ENCODE results near the gene POLR2E.
A peak's percentile ranks its signal among the peaks of the same experiment; 100 is the strongest.
"Not testable (repeated sequence)": the region's sequence is repeated elsewhere in the genome, so short reads cannot be mapped to it uniquely, and the experiment has no call there.

The POLR2E gene
- 37.8 to 39.9 reads per million in 2 donors for total RNA-seq

DNA sequence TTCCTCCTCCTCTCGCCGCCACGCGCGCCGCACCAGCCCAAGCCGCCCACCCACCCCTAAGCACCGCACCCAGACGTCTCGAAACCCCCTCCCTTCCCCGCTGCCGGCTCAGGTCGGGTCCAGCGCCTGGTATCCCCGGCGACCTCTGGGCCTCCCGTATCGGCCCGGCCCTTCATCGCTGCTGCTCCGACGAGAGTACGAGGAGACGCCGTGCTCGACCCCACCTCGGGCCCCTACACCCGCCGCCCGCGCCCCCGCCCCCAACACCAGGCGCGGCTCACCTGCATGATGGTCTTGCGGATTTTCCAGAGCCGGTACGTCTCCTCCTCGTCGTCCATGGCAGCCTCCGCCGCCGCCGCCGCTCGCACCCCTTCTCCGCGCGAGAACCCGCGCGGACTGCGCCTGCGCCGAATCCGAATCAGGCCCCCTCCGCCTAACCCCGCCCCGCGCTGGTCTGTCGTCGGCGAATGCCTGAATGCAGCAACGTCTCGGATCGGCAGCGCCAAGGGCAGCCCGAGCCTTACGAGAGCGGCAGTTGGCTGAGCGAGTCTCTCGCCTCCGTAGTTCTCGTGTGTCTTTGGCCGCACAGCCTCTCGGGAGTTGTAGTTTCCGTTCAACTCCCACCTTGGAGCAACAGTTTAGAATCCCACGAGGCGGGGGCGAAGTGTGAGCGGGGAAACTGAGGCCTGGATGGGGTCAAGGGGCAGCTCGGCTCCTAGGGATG is at the start of gene POLR2E:
POLR2E (minus strand) TSS at position 398 of the 724 bp plus-strand sequence; CDS start at position 338, 60 bp downstream.
- DNase-seq: peak; percentile 95 to 98 (median 98)

DNA sequence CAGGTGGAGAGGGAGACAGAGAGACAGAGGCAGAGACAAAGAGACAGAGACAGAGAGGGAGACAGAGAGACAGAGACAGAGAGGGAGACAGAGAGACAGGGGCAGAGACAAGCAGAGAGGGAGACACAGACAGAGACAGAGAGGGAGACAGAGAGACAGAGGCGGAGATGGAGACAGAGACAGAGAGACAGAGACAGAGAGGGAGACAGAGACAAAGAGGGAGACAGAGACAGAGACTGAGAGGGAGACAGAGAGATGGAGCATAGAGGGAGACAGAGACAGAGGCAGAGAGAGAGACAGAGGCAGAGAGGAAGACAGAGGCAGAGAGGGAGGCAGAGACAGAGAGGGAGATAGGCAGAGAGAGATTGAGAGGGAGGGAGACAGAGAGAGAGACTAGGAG is 49.6 kb upstream of the POLR2E start:
- DNase-seq: no peak

DNA sequence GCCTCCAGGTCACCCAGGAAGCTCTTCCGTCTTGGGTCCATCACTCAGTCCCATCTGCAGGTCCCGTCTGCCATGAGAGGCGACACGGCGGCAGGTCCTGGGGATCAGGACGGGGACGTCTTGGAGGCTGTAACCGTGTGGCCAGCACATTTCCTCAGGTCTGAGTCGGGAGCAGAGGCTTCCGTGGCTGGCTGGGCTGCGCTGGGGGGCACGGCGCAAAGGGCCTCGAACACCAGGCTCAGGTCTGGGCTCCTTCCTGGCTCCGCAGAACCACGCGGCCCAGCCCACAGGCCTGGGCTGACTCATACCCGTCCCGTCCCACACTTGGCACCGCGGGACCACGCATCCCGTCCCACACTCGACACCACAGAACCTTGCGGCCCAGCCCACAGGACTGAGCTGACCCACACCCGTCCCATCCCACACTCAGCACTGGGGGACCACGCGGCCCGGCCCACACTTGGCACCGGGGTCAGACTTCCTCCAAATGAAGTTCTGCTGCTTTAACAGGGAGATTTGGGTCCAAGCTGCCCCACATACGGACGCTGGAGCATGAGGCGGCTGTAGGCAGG is 48.7 kb upstream of the POLR2E start:
- no peak for DNase-seq

DNA sequence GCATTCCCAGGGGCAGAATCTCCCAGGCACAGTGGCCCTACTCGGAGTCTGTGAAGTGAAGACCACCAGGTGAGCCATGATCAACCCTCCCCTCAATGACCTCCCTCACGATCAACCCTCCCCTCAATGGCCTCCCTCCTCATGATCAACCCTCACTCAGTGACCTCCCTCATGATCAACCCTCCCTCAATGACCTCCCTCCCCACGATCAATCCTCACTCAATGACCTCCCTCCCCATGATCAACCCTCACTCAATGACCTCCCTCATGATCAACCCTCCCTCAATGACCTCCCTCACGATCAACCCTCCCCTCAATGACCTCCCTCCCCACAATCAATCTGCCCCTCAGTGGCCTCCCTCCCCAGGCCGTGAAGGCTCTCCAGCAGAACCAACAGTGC is 46.8 kb upstream of the POLR2E start:
- no peak for DNase-seq

DNA sequence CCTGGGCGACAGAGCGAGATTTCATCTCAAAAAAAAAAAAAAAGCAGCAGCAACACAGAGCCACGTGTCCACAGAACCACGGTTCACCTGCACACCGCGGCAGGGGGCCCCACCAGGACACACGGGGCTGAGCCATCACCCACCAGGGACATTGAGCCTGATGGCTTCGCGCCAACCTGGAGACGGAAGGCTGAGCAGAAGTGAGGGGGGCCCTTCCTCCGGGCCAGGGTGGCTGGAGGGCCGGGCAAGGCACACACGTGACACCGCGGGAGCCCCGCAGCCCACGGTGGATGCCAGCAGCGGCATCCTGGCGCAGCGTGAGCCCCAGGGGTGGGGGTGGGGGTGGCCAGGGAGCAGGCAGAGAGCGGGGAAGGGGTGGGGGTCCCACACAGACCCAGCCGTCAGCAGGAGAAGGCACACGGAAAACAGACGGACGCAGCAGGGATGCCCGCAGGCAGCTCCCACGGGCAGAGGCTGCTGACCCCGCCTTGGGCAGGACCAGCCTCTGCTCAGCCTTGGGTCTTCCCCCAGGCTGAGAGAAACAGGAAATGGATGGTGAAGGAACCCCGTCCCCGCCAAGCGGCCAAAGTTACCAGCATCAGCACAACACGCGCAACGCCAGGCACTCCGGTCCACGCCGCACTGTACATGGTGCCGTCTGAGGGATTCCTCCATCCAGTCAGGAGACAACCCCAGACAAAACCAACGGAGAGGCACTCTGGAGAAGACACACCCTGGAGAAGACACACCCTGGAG is 45.3 kb upstream of the POLR2E start:
- DNase-seq: no peak

DNA sequence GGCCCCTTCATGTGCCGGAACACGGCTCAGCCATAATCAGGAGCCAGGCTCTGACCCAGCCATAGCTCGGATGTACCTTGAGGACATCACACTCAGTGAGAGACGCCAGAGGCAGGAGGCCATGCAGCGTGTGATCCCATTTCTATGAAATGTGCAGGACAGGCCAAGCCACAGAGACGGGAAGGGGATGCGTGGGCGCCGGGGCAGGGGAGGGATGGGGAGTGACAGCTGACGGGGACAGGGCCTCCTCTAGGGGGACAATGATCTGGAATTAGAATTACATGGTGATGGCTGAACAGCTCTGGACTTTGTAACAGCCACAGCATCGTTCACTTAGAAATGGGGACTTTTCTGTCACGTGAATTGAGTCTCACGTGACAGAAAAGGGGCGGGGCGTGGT is 44.0 kb upstream of the POLR2E start:
- DNase-seq: no peak

DNA sequence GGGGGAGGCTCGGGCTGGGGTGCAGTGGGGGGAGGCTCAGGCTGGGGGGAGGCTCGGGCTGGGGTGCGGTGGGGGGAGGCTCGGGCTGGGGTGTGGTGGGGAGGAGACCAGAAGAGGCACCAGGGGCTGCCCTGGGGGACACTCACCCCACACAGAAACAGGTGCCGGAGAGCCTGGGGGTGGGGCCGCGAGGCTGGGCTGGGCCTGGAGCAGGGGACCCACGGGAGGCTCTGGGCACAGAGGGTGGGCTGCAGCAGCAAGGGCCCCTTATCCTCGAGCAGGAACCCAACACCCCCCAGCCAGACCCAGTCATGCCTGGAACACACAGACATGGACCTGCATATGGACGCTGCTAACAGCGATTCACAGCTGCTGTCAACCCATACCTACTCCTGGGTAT is 42.9 kb upstream of the POLR2E start:
- DNase-seq: no peak

DNA sequence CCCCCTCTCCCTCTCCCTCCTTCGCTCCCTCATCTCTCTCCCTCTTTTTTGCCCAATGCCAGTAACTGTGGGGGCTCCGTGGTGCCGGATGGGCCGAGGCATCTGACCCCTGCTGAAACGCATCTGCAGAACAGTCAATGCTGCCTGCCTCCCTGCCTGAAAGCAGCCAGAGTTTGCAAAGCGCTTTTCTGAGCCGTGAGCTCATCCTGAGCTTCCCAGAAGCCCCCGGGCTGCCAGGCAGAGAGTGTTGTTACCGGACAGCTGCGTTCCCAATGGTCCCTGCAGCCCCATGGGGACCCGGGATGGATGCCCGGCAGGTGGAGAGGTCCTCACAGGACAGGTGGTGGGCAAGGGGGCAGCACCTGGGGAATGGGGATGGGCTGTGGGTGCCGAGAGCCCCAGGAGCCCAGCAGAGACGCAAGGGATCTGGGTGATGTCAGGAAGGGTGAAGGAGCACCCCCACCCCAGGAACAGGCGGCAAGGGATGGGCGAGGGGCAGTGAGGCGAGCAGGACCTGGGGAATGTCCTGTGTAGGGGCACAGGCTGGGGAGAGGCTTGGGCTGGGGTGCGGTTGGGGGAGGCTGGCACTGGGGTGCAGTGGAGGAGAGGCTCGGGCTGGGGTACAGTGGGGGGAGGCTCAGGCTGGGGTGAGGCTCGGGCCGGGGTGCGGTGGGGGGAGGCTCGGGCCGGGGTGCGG is 41.6 kb upstream of the POLR2E start:
- no peak for DNase-seq

DNA sequence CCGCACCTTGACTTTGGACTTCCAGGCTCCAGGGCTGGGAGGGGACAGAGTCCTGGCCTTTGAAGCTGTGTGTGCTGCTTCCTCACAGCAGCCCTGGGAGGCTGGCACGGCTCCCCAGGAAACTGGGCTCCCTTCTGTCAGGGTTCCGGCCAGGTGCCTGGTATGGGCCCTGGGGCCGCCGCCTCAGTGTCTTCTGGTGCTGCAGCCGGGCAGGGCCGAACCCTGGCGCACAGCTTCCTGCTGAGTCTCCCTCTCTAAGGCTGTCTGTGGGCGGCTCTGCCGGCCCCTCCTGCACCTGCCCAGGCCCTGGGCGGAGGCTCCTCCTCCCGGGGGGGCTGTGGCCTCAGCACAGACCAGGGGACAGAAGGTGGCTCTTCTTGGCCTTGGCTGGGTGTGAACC is 41.0 kb upstream of the POLR2E start:
- no peak for DNase-seq

DNA sequence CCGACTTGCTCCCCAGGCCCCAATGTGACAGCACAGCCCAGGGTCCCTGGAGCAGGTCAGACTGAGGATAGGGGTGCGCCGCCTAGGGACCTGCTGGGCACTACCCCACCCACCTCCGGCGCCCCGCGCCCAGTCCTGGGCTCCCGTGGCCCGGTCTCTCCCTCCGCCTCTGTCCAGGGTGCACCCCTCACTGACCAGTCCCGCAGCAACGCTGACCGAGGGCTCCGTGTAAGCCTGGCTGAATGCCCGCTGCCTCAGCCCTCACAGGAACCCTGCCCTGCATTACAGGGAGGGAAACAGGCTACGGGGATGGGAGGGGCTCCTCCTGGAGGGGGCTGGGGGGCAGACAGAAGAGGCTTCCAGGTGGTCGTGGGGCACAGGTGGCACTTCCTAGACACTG is 40.3 kb upstream of the POLR2E start:
- DNase-seq: no peak

DNA sequence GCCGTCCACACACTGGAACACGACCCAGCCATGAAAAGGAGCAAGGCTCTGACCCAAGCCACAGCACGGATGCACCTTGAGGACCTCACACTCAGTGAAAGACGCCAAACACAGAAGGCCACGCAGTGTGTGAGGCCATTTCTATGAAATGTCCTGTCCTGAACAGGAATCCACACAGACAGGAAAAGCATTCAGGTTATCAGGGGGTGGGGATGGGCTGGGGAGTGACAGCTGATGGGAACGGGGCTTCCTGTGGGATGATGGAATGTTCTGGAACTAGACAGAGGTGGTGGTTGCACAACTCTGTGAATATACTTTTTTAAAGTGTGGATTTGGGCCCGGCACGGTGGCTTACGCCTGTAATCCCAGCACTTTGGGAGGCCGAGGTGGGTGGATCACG is 39.3 kb upstream of the POLR2E start:
- DNase-seq: no peak

DNA sequence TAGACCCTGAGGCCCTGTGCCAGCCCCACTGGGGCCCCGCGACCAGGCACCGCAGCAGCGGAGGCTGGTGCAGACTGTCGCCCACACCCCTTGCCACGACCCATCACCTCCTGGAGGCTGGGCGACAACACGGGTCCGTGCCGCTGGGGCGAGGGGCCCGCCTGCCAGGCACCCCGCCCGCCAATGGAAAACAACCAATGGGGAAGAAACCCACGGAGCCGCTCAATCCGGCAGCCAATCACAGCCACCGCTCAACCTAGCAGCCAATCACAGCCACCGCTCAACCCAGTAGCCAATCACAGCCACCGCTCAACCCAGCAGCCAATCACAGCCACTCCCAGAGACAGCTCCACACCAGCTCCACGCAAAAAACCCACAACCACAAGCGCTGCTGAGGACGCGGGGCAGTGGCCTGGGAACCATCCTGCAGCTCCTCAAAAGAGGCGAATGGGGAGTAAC is 38.3 kb upstream of the POLR2E start:
- peak; percentile 42 to 89 (median 59) for DNase-seq

DNA sequence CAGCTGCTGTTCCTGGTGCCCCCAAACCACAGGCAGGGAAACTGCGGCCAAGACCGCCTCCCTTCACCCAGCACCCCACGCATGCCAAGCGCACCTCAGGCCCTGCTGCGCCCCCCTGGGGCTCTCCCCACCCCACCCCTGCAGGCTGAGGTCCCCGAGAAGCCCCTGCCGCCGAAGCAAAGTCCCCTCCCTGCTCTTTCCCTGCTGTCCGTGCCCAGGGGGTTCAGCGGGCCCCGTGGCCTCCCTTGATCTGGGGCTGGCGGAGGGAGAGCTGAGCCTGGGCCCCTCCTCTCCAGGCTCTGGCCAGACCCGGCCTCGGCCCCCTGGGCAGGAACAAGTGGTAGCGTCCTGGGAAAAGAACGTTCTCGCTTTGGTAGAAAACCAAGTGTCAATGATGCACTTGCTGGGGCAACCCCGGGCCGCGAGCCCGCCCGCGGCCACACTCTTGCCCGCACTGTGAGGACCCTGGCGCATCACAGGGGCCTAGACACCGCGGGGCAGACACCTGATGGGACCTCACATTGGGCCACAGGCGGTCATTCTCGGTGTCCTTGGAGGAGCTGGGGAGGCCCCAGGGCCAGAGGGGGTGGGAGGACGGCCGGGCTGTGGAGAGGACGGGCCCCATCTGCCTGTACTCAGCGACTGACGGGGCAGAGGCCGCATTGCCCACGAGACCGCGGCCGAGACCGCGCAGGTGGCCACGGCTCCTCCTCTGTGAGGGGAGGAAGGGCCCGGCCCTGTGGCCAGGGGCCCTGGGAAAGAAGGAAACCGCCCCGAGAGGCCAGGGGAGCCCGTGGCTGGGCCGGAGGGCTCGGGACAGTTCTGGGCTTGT is 37.6 kb upstream of the POLR2E start:
- DNase-seq: peak in 1 of 5 experiments; percentile 58

DNA sequence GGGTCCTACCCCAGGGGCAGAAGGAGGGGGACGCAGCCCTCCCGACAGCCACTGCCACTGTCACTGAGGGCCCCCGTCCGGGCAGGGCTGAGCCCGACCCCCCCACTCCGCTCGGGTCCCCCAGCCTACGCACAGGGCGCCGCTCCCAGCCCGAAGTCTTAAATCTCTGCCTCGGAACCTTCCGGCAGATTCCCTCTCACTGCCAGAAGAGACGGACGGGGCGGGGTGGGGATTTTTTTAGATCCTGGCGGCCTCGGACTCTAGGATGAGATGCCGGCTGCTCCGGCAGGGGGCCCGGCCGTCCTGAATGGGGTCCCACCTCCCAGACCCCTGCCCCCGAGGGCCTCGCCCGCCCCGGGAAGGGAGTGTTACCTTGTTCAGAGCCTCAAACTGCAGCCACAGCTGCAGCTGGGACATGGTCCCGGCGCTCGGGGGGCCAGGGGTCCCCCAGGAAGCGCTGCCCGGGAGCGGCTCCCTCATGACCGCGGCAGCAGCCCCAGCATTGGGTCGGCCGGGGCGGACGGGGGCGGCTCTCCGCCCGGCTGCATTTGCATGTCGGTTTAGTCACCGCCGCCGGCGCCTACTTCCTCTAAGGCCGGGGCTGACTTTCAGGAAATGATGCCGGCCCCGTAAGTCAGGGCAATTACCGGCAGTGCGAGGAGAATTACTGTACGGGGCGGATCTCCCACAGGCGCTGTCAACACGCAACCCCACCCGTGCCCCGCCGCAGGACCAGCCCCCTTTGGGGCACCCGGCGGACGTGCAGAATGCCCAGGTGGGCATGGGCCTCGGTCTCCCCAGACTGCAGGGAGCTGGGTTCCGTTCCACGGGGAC is 36.8 kb upstream of the POLR2E start:
- DNase-seq: peak; percentile 64 to 92 (median 83)

DNA sequence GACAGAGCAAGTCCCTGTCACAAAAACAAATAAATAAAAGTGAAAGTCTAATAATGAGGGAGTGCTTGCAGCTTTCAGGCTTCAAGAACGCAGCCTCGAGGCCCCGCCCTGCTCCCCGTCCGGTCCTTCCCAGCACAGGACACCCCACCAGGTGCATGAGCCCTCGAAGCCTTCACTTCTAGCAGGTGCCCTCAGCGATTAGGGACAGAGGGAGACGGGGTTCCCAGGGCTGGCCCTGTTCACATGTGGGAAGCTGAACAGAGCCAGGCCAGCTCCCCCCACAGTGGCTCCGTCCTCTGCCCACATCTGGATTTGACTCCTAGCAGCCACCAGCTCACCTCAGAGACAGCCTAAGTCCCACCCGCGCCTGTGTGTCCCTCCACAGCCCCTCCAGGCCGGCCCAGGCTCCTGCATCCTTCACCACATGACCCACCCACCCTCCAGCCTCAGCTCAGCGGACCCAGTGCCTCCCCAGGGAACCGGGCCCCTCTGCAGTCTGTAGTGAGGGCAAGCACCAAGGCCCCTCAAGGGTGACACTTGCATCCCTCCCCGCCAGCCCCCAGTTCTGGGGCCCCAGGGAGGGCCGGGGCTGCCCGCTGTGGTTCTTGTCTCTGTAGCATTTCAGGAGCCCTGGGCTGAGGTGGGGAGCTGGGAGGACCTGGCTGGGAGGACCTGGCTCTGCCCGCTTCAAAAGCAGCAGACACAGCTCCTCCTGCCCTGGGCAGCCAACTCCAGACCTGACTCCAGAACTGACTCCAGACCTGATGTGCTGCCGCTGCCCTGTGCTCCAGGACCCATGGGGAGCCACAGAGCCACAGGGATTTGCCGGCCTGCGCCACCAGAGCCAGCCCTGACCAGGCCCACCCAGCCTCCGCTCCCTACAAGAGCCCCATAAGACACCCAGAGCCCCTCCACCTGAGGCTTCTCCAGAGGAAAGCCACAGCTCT is 35.9 kb upstream of the POLR2E start:
- DNase-seq: peak in 3 of 5 experiments; percentile 24 to 74 (median 36)

DNA sequence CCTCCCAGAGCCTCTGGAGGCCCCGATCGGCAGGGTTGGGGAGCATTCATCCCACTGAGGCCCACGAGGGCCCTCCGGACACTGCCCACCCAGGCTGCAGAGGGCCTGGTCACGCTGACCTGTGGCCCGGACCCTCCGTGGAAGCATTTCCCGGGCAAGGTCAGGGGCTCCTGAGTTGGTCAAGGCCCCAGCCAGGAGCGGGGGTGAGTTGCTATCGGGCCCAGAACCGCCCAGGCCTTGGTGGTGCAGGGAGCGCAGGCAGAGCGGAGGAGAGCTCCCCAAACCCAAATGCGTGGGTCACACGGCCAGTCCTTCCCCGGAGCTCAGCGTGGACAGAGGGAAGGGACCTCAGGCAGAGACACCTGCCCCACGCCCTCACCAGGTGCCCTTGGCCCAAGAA is 34.4 kb upstream of the POLR2E start:
- DNase-seq: no peak

DNA sequence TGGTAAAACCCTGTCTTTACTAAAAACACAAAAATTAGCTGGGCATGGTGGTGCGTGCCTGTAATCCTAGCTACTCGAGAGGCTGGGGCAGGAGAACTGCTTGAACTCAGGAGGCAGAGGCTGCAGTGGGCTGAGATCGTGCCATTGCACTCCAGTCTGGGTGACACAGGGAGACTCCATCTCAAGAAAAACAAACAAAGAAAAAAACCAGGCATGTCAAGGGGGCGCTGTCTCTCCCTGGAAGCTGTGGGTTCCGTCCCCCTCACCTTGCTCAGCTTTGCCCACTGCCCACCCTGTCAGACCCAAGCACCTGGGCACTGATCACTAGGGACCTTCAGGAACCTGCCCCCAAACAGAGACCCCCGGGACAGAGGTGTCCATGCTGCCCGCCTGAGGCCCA is 33.9 kb upstream of the POLR2E start:
- DNase-seq: not testable (repeated sequence)

DNA sequence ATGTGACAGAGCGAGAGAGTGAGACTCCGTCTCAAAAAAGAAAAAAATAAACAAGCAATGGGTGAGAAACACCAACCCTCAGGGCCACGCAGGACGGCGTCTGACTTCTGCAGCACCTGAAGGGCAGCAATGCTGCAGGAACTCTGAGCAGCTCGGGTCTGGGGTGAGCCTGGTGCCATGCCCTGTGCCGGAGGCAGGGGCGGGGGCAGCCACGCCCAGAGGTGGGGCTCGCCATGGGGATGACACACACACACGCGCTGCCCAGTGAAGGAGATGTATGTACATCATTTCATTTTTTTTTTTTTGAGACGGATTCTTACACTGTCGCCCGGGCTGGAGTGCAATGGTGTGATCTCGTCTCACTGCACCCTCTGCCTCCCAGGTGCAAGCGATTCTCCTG is 32.9 kb upstream of the POLR2E start:
- no peak for DNase-seq

DNA sequence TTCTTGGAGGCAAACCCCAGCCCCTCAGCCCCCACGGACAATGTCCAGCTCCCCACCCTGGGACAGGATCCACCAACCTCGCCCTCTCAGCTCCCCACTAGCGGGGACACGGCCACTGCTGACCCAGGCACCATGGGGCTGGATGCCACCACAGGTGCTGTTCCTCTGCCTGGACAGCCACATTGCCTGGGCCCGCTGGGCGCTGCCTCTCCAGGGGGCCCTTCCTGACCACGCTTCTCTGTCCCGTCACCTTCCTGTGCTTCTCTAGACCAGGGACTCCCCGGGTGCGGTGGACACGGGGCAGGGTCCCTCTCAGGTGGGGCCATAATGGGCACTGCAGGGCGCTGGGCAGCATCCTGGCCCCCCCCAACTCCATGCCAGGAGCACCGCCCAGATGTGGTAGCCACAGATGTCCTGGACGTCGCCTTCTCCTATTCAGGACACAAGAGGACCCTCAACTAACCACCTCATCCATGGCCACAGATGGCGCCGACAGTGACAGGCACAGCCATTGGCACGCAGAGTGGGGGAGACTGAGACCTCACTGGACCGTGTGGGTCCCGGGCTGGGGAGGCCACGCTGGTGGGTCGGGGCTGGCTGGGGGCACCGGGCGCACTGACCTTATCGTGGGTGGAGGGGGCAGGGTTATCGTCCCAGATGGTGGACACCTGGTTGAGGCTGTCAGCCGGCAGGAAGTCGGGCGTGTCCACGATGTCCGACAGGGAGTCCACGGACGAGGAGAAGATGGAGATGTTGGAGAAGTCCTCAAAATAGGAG is 32.0 kb upstream of the POLR2E start:
- DNase-seq: no peak
